ENCODE data around the gene ACACA.
"Not testable (repeated sequence)": the region's sequence is repeated elsewhere in the genome, so short reads cannot be mapped to it uniquely, and the experiment has no call there.

ACACA gene

DNA sequence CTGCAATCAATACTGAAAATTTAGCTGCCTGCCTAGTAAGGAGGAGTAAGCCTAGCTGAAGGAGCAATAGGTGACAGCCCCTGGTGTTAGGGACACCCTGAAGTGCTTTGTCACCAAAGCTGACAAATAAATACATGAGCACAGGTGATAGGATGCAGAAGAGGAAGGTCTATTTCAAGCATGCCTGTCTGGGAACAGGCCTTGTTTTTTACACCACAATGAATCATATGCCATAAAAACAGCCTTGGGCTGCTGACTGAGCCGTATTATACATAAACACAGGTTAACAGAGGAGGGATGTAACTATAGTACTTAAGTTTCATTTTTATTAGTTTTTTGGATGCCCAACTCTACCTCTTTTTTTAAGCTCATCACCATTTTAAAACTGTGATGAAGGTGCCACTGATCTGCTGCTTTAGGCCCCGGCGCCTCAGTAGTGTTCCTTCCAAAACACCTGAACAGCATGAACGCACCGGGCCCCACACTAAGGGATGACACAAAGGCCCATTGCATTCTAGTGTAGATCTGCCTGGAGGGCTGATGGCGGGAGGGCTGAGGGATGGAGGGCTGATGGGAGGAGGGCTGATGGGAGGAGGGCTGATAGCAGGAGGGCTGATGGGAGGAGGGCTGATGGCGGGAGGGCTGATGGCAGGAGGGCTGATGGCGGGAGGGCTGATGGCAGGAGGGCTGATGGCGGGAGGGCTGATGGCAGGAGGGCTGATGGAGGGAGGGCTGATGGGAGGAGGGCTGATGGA is 307.5 kb downstream of the ACACA start:
- peak; percentile 61 for DNase-seq (ENCODE audit: low read depth)

DNA sequence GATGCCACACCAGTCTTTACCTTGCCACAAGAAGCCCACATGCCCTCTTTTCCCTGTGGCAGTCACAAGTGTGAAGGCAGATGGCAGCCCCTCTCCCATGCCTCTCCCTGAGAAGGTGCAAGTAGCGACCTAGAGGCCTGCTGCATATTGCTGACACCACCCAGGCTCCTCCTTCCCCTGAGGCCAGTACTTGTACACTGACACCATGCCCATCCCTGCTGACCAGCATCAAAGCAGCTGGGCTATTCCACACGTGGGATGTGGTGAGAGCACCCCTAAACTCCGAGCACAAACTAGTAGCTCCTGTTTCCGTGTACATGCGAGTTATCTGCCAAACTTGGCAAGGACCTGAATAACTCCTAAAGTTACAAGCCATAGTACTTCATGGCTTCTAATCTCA is 308.5 kb downstream of the ACACA start:
- DNase-seq (ENCODE audit: low read depth), result no peak

DNA sequence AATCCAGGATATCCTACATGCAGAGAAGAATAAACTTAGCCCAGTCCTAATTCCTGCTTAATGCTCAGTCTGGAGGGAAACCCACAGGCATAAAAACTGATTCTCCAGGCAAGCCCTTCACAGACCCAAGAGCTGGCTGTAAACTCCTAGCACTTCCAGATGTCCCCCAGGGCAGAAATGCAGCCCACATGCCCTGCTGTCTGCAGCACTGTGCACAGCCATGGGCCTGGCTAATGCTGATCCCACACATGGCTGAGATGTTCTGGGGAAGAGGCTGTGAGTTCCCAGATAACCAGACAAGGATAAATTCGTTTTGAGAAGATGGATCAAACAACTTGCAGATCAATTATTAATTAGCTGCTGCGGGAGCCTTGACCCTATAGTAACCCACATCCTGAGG is 309.5 kb downstream of the ACACA start:
- DNase-seq (ENCODE audit: low read depth), result no peak

DNA sequence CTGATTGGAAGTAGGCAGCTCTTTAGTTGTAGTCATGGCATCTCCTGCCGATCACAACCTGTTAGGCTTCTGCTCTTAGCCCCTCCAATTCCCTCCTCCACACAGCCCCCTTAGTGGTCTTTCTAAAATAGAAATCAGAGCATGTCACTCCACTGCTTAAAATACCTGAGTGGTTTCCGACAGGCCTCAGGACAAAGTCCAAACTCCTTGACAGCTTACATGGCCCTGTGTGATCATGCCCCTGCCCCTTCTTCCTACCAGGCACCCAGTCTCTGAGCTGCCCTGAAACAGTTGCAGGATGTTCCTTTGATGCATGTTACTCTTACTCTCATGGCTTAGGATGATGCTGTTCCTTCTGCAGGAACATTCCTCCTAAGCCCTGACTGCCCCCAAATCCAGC is 310.6 kb downstream of the ACACA start:
- DNase-seq (ENCODE audit: low read depth), result no peak

DNA sequence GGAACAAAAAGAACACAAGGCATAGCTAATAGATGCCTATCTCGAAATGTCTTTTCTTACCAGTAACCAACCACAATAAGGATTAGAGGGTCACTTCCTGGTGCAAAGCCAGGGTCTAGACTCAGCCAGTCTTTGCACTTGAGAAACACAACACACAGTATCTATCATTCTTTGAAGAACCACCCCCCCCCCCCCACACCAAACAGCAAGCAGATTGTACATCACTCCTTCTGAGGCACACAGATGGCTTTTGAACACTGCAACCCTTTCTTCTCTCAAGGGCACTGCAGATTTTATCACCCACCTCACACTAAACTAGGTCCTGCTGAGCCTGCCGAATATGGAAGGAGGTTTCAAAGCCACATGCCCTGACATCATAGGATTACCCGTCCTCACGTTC is 312.2 kb downstream of the ACACA start:
- DNase-seq (ENCODE audit: low read depth), result peak; percentile 80

DNA sequence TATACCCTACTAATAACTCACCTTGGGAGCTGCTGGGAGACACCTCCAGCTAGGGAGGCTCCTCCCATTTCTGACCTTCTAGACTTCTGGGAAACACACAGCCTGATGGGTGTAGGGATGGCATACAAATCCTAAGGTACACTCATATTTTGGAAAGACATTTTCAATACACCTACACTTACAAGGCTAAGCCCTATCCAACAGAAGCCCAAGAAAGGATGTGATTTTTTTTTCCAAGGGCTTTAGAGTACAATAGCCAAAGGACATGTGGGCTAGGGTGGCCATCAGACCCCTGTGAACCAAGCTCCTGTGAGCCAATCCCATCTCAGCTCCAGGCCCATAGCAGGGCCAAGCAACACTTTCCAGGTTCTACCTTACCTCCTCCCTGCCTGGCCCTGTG is 313.9 kb downstream of the ACACA start:
- no peak for DNase-seq (ENCODE audit: low read depth)

DNA sequence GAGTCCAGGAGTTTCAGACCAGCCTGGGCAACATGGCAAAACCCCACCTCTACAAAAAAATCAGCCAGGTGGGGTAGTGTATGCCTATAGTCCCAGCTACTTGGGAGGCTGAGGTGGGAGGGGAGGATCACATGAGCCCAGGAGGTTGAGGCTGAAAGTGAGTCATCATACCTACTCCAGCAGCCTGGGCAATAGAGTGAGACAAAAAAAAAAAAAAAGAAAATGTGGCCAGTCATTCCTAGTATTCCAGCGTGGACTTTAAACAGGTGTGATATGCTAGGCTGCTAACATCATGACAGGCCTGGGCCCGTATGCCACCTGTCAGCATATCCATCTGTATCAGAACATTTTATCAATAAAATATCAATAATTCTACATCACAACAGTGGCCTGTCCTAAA is 314.6 kb downstream of the ACACA start:
- peak; percentile 45 for DNase-seq (ENCODE audit: low read depth)

DNA sequence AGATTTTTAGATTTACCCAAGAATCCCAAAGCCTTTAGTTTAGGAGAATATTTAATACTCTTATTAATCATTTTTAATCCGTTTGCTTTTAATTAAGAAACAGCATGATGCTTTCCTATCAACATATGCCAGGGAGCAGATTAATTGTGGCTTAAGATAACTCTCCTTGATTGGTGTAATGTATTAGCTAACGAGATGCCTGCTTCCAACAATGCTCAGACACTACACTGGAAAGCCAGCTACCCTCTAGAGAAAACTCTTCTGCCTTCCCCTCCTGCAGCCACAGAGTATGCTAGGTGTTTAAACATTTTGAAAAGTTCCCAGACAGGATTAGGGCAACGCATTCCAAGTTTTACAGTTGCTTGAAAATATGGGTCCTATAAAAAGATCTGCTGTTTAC is 315.7 kb downstream of the ACACA start:
- no peak for DNase-seq (ENCODE audit: low read depth)

DNA sequence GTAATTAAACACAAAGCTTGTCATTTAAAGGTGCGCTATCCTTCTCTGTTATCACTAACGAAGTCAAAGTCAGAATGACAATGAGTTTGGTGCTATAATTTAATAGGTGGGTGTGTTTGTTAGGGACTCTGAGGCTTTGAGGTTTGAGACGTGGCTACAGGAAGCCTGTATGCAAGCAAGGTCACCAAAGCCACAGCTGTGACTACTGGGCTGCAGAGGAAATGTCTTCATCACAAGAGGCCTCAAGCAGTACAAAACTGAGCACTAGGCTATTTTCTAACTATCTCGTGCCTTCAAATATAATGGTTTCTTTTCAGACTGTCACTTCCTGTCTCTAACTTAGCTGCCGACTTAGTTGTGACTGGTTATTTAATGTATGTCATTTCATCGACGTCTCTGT is 316.7 kb downstream of the ACACA start:
- DNase-seq (ENCODE audit: low read depth), result peak; percentile 24

DNA sequence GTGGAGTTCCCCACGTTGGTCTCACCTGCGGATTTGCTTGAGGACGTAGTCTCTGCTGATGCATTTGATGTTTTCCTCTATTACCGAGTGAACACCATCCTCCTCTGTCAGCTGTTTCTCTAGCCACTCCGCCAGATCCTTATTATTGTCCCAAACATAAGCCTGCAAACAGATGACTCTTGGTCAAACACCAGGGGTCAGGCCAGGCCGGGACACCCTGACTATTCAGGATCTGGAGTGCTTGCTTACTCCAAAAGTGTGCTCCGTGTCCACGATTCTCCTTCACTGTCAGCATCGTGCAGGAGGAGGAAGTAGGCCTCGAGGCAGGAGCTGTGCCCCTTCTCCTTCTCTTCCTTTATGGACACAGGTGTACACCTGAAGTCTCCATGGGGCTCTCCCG is 317.7 kb downstream of the ACACA start:
- no peak for DNase-seq (ENCODE audit: low read depth)

DNA sequence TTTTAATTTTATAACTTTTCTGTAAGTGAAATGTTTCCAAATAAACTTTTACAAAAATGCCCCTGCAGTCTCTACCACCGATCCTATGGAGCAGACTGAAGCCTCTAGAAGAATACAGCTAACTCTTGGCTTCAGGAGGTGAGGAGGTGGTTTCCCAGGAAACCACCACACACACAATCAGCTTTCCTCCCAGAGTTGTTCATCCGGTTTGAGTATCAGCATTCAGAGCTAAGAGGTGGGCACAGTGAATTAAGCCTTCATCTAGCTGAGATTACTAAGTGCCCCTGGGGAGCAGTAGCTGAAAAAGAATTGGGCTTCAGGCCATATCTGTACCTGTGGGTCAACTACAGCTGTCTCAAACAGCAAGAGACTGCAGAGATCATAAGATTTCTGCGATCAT is 318.2 kb downstream of the ACACA start:
- peak; percentile 21 for DNase-seq (ENCODE audit: low read depth)

DNA sequence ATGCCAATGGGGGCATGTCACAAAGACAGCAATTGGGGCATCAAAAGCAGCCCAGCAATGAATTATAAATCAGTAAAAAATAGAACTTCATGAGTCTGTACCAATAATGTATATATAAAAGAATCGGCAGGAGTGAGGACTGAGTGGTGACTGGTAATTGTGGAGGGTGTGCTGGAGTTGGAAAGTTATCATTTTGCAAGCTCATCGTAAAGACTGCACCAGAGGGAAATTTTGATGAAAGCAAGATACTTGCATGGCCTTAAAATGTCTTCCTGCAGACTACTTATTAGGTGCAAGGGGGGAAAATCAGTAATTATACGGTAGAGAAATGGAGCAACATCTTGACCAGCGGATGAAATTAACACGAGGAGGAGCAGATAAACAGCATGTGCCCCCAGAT is 319.0 kb downstream of the ACACA start:
- no peak for DNase-seq (ENCODE audit: low read depth)

DNA sequence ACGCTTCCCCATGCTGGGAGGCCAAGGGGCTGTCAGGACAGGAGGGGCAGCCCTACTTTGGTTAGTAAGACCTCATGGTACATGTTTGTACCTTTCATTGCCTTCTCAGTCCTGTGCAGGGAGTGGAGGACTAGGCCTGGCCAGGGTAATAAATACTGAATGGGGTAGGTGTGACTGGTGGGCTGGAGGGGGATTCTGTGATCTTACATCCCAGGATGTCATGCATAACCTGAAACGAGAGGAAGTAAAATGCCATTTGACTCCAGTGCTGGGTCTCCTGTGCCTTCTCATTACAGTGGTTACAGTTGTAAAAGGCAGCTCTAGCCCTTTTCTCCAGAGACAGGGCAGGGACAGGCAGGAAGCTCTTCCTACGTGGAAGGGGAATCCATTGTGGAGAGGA is 319.7 kb downstream of the ACACA start:
- no peak for DNase-seq (ENCODE audit: low read depth)

DNA sequence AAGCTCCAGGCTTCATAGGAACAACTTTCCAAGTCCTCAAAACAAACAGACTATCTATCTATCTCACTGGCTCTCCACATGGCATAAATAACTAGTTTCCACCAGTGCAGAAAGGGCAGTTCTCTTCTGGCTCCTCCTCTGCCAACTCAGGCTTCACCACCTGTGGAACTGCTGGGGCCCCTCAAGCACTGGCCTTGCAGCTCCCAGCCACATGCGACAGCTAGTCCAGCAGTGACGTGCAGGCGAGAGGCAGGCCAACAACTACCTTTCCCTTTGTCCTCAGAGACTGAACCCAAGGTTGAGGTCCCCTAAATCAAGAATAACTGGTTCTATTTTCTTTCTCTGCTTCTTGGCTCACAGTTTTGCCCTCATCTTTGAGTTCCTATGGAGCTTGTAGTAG is 320.3 kb downstream of the ACACA start:
- DNase-seq (ENCODE audit: low read depth), result no peak

DNA sequence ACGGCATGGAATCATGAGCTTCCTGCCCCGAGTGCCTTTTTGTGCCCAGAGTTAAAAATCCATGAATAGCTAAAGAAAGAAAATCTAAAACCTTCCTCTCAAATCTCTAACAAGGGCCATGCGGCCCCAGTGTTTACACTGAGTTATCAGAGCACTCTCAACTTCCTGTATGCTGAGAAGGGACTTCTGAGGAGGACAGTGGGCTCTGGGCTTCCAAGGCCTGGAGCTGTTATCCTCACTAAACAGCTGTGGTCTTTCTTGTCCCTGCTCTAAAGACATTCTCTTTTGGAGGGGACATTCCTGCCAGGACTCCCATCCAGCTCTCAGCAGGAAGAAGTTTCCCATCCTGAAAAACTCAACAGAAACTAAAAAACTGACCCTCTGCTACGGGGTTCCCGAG is 322.3 kb downstream of the ACACA start:
- DNase-seq (ENCODE audit: low read depth), result no peak

DNA sequence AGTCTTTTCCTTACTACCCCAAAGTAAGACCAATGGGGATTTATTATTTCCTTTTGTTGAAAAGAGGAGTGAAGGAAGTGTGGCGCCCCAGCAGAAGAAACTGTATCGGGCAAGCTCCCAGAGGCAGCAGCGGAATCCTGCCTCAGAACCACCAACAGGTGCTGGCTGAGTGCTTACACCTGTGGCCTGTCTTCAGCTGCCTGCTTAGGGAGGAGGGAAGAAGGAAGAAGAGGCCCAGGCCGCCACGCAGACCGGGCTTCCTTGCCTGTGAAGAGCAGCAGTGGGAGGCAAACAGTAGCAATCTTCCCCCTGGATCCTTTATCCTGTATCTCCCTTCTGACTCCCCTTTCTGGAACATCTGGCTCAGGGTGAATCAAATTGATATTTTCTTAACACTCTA is 323.2 kb downstream of the ACACA start:
- no peak for DNase-seq (ENCODE audit: low read depth)

DNA sequence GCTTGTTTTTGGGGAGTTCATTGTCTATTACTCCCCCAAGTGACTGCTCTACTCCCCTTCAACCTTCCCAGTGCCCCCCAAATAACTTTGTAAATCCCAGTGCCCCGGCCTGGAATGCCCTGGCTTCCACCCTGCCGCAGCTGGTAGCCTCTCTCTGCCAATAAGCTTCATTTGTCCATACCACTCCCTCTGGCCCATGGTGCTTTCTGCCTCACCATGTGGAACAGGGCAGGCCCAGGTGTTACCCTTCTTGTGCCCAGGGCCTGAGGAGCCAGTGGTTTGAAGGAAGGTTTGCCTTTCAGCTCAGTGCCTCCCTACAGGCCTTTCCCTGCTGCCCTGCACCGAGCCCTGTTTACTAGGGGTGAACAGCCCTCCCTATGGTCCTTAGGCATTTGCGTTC is 323.7 kb downstream of the ACACA start:
- no peak for DNase-seq (ENCODE audit: low read depth)

DNA sequence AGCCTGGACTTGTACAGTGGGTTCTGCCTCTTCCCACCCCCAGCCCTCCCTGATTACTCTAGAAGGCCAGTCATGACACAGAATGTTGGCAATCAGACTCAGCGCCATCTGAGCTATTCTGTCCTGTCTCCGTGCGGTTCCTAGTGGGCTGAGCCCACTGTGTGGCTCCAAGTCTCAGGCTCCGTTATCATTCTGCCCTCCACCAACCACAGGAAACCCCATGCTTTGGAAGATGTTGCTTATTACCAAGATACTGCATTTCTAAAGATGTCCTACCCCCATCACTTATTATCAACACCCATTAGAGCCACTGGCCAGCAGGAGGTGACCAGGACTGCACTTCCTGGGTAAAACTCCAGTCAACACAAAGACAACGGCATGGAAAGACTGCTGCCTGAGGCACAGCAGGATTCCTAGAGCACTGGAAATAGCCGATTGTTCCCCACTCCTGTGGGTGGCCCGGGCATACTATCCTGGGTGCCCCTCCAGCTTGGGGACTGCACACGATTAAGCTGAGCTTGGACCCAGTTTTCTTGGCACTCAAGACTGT is 324.2 kb downstream of the ACACA start:
- DNase-seq (ENCODE audit: low read depth), result no peak

DNA sequence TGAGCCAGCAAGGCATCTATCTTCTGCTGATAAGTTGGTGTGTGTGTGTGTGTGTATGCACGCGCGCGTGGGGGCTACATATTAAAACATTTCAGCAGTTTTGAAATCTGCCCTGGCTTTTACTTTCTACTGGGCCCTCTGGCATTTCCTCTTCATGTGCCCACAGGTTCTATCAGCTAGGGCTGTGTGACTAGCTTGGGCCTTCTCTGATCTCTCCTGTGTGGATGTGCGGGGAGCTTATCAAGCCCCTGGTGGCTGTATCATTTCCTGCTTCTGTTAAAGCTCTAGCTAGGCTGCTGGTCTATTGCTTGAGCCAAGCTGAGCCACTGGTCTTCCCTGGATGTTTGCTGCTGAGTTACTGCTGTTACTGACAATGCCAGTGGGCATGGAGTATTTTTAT is 325.3 kb downstream of the ACACA start:
- DNase-seq (ENCODE audit: low read depth), result peak; percentile 14

DNA sequence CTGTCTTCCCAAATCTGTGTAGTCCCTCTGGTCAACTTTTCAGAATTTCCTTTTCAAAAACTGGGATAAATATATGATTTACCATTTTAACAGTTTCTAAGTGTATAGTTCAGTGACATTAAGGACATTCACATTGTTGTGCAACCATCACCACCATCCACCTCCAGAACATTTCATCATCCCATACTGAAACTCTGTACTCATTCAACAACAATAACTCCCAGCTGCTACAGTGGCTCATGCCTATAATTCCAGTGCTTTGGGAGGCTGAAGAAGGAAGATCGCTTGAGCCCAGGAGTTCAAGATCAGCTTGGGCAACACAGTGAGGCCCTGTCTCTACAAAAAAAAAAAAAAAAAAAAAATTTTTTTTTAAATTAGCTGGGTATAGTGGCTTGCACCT is 326.9 kb downstream of the ACACA start:
- peak; percentile 75 for DNase-seq (ENCODE audit: low read depth)

DNA sequence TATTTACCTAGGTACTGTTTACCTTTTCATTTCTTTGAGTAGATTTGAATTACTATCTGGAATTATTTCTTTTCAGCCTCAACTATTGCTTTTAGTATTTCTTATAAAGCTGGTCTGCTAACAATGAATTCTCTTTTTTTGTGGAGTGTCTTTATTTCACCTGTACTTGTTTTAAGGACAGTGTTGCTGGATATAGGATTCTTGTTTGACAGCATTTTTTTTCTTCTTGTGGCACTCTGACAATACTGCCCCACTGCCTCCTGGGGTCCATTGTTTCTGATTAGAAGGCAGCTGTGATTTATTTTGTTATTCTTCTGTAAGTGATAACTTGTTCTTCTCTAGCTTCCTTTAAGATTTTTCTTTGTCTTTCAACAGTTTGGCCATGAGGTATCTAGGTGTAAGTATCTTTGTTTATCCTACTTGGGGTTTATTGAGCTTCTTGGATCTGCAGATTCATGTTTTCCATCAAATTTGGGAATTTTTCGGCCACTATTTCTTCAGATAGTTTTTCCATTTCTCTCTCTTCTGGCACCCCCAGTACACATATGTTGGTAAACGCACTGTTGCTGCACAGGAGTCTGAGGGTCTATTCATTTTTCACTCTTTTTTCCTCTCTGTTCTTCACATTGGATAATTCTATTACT is 327.4 kb downstream of the ACACA start:
- DNase-seq (ENCODE audit: low read depth), result no peak

DNA sequence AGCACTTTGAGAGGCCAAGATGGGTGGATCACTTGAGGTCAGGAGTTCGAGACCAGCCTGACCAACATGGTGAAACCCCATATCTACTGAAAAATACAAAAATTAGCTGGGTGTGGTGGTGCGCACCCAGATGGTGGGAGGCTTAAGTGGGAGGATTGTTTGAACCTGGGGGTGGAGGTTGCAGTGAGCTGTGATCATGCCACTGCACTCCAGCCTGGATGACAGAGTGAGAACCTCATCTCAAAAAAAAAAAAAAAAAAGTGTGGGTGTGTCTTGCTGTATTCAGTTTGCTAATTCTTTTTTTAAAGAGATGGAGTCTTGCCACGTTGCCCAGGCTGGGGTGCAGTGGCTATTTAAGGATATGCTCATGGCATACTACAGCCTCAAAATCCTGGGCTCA is 333.2 kb downstream of the ACACA start:
- DNase-seq (ENCODE audit: low read depth), result not testable (repeated sequence)

DNA sequence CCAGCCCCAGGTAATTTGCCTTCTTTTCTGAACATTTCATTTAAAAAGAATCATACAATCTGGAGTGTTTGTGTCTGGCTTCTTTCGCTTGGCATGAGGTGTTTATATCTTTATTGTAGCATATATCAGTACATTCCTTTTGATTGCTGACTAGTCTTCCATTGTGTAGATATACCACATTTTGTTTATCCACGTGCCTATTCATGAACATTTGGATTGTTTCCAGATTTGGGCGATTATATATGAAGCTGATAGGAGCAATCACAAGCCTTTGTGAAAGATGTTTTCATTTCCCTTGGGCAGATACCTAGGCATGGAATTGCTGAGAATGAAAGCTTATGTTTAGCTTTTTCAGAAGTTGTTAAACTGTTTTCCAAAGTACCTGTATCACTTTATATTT is 337.5 kb downstream of the ACACA start:
- DNase-seq (ENCODE audit: low read depth), result no peak

DNA sequence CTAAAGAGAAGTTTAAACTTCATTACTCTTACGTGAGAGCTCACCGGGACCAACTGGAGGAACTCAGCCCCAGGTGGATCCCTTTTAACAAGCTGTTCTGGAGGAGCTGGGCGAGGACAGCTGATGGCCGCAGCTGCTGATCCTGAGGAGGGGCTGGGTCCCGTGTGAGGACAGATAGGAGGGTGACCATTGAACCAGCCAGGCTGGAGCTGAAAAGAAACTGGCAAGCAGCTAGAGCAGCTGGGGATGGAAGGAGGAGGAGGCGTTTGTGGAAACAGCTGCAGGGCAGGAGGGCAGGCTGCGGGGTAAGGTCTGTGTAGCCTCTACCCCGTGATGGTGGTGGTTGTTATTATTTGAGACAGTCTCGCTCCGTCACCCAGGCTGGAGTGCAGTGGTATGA is 338.4 kb downstream of the ACACA start:
- DNase-seq (ENCODE audit: low read depth), result peak; percentile 11
